Caco-2 (cell line): ENCODE results near the gene PECR. TPM values are rescaled to one million over a fixed set of nuclear protein-coding genes. Genes with fewer than 3 reads are reported as not detected.

Experiments used
- total RNA-seq: library from RNA; stranded (reverse); gene quantifications from 2 replicates; pipeline ENCODE4 v1.2.3, GENCODE V29; 2022

Gene PECR
- total RNA-seq, 1 experiment from 2014 or later, result 42.0 TPM

Other genes starting within 250 kb of the PECR start
- gene MREG, start 68.3 kb downstream of the PECR start, total RNA-seq, result 41.7 and 43.8 TPM in 2 replicates
- 1.1 and 1.3 TPM in 2 replicates for gene TMEM169, start 110 bp upstream of the PECR start, total RNA-seq
- 319 and 333 TPM in 2 replicates for gene XRCC5, start 27.5 kb upstream of the PECR start, total RNA-seq